Astrocyte of the spinal cord (primary cell): Measurements from ENCODE around the gene TEKT5.

Experiments
- DNase-seq: peaks from one replicate; pipeline ENCODE4 v3.0.0; 2011; ENCODE audit warnings: low read depth, low spot score
- H3K4me3 ChIP-seq: 2 replicates; pipeline ENCODE4 v1.5.1; 2011; ENCODE audit warnings: low read depth, mild to moderate bottlenecking, low read length, moderate library complexity
- in situ Hi-C: cut with HindIII; loops from 2 replicates; pipeline ENCODE4 v1.10.0; 2017; ENCODE audit warnings: low sequenced_read_pairs
- TF ChIP-seq, protein P1 (sequence below): IDR thresholded peaks from 2 replicates; pipeline ENCODE4 v1.5.1; 2012; ENCODE audit warnings: low read depth, mild to moderate bottlenecking, low read length, inconsistent platforms

The TEKT5 gene

DNA sequence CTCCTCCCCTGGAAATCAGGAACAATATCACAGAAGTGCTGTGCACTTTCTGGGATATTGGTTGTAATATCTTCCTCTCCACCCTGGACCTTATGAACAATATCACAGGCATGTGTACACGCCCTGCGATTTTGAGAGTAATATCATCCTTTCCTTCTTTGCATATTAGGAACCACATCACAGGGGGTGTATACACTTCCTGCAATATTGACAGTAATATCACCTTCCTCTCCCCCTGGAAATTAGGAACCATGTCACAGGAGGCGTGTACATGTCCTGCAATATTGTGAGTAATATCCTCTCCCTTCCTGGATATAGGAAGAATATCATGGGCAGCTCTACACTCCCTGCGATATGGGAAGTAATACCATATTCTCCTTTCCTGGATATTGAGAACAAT, 14.2 kb upstream of the TEKT5 start:
- in situ Hi-C loops, result no loop called here
- DNase-seq, result no peak
- H3K4me3 ChIP-seq, result no peak overlapping the region

DNA sequence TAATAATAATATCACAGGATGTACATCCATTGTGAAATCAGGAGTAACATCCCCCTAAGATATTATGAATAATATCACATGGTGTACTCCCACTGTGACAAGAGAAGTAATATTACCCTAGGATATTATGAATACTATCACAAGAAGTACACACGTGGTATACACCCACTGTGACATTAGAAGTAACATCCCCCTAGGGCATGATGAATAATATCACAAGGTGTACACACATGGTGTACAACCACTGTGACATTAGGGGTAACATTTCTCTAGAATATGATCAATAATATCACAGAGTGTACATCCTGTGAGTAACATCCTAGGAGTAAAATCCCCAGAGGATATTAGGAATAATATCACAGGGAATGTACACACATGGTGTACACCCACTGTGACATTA, 5.0 kb upstream of the TEKT5 start:
- in situ Hi-C loops, result no loop called here
- TF ChIP-seq, protein P1, sequence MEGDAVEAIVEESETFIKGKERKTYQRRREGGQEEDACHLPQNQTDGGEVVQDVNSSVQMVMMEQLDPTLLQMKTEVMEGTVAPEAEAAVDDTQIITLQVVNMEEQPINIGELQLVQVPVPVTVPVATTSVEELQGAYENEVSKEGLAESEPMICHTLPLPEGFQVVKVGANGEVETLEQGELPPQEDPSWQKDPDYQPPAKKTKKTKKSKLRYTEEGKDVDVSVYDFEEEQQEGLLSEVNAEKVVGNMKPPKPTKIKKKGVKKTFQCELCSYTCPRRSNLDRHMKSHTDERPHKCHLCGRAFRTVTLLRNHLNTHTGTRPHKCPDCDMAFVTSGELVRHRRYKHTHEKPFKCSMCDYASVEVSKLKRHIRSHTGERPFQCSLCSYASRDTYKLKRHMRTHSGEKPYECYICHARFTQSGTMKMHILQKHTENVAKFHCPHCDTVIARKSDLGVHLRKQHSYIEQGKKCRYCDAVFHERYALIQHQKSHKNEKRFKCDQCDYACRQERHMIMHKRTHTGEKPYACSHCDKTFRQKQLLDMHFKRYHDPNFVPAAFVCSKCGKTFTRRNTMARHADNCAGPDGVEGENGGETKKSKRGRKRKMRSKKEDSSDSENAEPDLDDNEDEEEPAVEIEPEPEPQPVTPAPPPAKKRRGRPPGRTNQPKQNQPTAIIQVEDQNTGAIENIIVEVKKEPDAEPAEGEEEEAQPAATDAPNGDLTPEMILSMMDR, result no peak
- H3K4me3 ChIP-seq, result no peak overlapping the region
- no peak for DNase-seq

More for the DNA sequence above, 14.2 kb upstream of the TEKT5 start:
- TF ChIP-seq, protein P1, result no peak

DNA sequence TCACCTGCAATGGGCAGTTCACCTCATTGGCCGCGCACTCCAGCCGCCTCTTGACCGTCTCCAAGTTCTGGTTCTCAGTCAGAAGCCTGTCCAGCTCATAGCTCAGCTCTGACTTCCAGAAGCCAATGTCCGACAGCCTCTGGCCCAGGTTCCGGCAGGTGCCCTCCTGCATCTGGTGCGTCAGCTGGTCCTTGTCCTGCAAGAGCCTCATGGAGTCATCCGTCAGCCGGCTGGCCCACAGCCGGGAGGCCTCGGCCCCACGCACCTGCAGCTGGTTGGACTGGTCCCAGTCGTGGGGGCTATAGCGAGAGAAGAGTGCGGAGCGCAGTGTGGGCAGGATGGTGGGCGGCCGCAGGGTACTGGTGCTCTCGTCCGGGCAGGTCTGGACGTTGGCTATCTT, 424 bp downstream of the TEKT5 start:
- in situ Hi-C loops, result no loop called here
- TF ChIP-seq, protein P1, result no peak
- DNase-seq, result no peak
- H3K4me3 ChIP-seq, result no peak overlapping the region

DNA sequence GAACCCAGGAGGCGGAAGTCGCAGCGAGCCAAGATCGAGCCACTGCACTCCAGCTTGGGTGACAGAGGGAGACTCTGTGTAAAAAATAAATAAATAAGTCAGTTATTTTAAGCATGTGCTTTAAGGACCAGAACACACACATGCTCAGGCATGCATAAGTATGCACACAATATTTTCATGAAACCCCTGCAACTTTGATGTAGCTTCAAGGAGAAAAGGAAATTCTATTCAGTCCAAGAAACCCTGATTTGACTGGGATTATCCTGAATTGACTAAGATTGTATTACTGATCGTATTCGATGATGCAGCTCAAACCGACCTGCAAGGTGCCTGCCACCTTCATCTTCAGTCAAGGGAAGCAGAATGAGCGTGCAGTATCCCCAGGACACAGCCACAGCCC, 841 bp downstream of the TEKT5 start:
- TF ChIP-seq, protein P1, result no peak
- in situ Hi-C loops, result no loop called here

DNA sequence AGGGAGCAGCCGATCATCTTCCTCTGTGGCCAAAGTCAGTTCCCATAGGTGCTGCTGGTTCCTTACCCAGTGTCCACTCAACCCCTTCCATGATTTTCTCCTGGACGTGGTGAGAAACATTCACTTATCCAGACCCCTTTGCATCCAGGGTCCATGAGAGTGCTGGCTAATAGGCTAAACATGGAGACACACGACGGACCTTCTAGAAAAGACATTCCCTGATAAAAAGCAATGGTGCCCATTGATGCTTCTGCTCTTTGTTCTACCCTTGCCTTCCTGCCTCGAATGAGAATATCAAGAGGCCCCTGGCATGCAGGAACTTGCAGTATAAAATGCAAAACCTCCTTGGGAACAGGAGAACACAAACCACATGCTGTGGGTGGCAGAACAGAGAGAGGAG, 2.3 kb downstream of the TEKT5 start:
- TF ChIP-seq, protein P1, result no peak
- no peak for DNase-seq
- H3K4me3 ChIP-seq, result no peak overlapping the region
- in situ Hi-C loops, result no loop called here

More for the DNA sequence above, 841 bp downstream of the TEKT5 start:
- DNase-seq, result no peak
- H3K4me3 ChIP-seq, result no peak overlapping the region

DNA sequence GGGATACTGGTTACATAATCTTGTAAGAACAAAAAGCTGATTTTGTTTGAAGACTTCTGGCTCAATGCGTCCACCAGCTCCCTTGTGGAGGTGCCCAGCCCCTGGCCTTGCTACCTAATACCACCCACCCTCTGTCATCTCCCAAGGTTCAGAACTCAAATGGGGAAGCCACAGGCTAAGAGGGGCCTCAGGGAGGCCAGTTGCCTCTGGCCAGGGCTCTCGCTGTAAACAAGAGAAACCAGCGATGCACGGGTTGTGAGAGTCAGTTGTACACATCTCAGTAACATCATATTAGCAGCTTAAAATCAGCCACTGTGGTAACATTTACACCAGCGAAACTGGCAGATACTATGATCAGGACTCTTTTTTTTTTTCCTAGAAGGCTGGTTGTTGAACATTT, 6.0 kb downstream of the TEKT5 start:
- H3K4me3 ChIP-seq, result no peak overlapping the region
- in situ Hi-C loops, result no loop called here
- TF ChIP-seq, protein P1, result no peak

DNA sequence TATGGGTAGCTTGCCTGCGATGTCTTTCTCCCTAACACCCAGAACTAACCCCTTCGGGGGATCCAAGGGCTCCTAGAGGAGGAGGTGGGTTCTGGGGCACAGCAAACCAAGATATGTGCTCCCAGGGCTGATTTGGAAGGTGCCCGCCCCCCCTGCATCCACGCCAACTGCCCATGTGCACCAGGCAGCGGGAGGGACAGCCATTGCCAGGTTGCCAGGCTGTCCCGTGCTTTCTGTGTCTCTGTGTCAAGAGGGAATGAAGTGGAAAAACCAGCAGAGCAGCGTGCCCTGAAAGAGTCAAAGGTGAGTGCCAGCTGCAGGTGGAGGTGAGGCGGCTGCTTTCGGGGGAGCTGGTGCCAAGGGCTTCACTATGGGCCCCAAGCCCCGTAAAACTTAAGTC, 6.4 kb downstream of the TEKT5 start:
- DNase-seq, result no peak
- in situ Hi-C loops, result no loop called here
- TF ChIP-seq, protein P1, result no peak
- no peak overlapping the region for H3K4me3 ChIP-seq

More for the DNA sequence above, 6.0 kb downstream of the TEKT5 start:
- DNase-seq, result no peak
